ENCODE results near the gene TEKT3.

- TF ChIP-seq CTCF (IDR thresholded peaks at IDR 0.05) (no peak), MXI1 (IDR thresholded peaks at IDR 0.05; ENCODE audit: low read depth, low read length) (no peak), ZBTB33 (IDR thresholded peaks at IDR 0.05; ENCODE audit: borderline replicate concordance, low read depth) (no peak), JUND (IDR thresholded peaks at IDR 0.05) (no peak), NFIC (IDR thresholded peaks at IDR 0.05; ENCODE audit: borderline replicate concordance) (no peak), REST (IDR thresholded peaks at IDR 0.05; ENCODE audit: low read depth, low read length) (no peak), TEAD4 (IDR thresholded peaks at IDR 0.05; ENCODE audit: borderline replicate concordance, insufficient read depth) (no peak), RCOR1 (IDR thresholded peaks at IDR 0.05; ENCODE audit: low read length) (no peak), PBX3 (IDR thresholded peaks at IDR 0.05) (no peak), POLR2AphosphoS5 (IDR thresholded peaks at IDR 0.05; ENCODE audit: low read depth, low read length) (no peak)
Measured at GRCh38 chr17:15382914-15383313, 41.5 kb upstream of the TEKT3 start.

Measured in SK-N-SH (cell line).